Astrocyte (in vitro differentiated cells and primary cell): ENCODE results near the gene EFCAB13.

Experiments
- CTCF ChIP-seq: IDR thresholded peaks from 2 replicates; pipeline ENCODE4 v1.5.1; 2011; ENCODE audit warnings: low read depth, mild to moderate bottlenecking, inconsistent platforms, low read length, moderate library complexity; ENCODE audit not compliant: insufficient read depth
- EZH2 ChIP-seq: IDR thresholded peaks from 2 replicates; pipeline ENCODE4 v1.6.1; 2012; ENCODE audit warnings: mild to moderate bottlenecking, low read length, inconsistent platforms; ENCODE audit not compliant: insufficient read depth

GRCh38 chr17:47368262-47368661 is 44.5 kb downstream of the EFCAB13 start:
- TF ChIP-seq CTCF = no peak
- no peak for TF ChIP-seq EZH2
